Ecto neural progenitor cell (in vitro differentiated cells): ENCODE results near the gene KIAA1210.
"Not testable (repeated sequence)": the region's sequence is repeated elsewhere in the genome, so short reads cannot be mapped to it uniquely, and the experiment has no call there.

Experiments
- DNase-seq: peaks from one replicate; pipeline ENCODE4 v3.0.0-alpha.2; 2018; ENCODE audit warnings: low spot score

Gene KIAA1210

DNA sequence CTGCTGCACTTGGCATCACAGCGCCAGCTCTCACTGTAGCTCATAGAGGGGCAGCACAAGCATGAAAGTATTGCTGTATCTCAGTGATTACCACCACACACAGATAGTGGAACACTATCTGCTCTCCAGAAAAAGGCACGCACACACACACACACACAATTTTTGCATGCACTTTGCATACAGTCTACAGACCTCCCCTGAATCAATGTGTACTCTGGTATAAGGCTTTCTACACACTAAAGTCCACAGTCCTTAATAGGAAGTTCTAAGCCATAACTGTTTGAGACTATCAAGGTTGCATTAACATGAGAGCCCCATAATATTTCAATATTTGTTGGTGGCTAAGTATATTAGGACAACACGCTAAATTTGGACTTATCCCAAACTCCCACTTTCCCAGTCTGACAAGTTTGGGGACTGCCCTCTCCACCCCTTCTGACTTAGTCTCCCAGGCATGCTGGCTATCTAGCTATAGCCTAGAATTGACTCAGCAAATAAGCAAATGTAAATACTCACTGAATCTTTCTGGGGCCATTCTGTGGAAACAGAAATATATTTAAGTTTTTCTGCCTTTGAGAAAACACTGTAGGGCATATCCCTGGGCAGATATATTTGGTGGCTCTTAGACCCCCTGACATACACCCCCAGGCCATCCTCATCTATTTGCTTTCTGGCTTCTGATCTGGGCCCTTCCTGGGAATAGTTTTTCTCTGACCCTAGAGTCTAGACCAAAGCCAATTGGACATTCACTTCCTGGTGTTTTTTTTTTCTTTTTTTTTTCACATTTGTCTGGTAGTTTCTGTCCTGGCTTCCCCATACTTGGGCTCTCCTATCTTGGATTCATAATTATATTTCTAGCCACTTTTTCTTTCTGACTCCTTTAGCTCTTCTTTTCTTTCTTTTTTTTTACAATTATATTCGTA, 91.2 kb downstream of the KIAA1210 start:
- DNase-seq = no peak

DNA sequence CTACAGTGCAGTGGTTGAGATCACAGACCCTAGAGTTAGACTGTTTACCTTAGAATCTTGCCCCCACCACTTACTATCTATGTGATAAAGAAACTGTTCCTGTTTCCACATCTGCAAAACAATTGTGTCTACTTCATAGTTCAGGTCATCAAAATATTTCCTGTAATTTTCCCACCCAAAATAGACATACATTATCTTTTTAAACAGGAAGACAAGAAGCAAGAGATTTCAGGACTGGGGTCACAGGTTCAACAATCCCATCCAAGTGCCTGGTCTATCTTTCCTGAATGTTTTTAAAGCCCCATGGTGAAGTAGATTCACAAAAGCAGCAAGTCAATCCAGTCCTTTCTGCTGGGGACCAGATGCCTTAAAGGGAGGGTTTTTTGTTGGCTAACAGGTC, 96.6 kb downstream of the KIAA1210 start:
- DNase-seq = no peak

DNA sequence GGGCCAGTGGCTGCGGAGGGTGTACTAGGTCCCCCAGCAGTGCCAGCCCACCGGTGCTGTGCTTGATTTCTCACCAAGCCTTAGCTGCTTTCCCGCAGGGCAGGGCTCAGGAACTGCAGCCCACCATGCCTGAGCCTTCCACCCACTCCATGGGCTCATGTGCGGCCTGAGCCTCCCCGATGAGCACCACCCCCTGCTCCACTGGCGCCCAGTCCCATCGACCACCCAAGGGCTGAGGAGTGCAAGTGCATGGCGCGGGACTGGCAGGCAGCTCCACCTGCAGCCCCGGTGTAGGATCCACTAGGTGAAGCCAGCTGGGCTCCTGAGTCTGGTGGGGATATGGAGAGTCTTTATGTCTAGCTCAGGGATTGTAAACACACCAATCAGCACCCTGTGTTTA, 98.0 kb downstream of the KIAA1210 start:
- DNase-seq = not testable (repeated sequence)

DNA sequence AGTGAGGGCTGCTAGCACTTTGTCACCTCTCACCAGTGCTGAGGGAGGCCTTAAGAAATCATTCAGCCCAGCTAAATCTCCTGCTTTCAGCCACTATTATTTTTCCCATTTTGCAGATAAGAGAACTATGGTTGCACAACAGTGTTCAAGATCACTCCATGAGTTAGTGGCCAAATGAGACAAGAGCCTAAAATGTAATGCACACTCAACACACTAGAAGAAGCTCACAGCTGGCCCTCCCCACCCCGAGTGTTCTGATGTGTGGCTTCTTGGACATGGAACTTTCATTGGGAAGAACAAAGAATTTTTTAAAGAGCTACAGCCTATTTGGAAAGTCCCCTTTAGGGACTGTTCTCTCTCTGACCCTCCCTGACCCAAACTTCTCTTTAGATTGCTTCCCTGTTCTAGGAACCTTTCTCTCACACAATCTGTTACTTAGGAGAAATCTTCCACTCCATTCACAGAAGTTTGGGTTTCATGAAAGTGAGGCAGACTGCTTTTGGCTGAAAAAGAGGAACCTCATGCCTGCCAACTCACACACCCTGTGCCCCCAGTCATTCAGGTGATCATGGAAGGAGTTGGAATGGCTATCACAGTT, 98.8 kb downstream of the KIAA1210 start:
- DNase-seq = no peak
